BJ (cell line): ENCODE measurements around the gene CYP24A1. TPM values are rescaled to one million over a fixed set of nuclear protein-coding genes. Genes with fewer than 3 reads are reported as not detected.

Experiments
- CTCF ChIA-PET: fragments of 350-600 bp; formaldehyde crosslinking; extraction: SDS; loops from one replicate; lab custom pipeline; 2021; ENCODE audit warnings: antibody characterized with exemption, inconsistent platforms; lab: Yijun Ruan, JAX
- POLR2A ChIA-PET: fragments of 300-600 bp; sonication (Branson Sonifier 250); formaldehyde crosslinking; extraction: SDS; loops from one replicate; lab custom pipeline; 2021; ENCODE audit warnings: antibody characterized with exemption; lab: Charles Lee
- DNase-seq: peaks from one replicate; pipeline ENCODE4 v3.0.0-alpha.2; 2011; ENCODE audit warnings: low read depth
- H3K27me3 ChIP-seq: 2 replicates; pipeline ENCODE4 v1.6.0; 2011; ENCODE audit warnings: low read length; ENCODE audit not compliant: control insufficient read depth, insufficient read depth
- H3K36me3 ChIP-seq: 2 replicates; pipeline ENCODE4 v1.5.1; 2011; ENCODE audit warnings: low read length; ENCODE audit not compliant: control insufficient read depth, insufficient read depth
- H3K4me3 ChIP-seq: 2 replicates; pipeline ENCODE4 v1.5.1; 2011; ENCODE audit warnings: low read depth, mild to moderate bottlenecking, control low read depth, low read length
- CTCF ChIP-seq: IDR thresholded peaks from 2 replicates; pipeline ENCODE4 v1.5.1; 2011; ENCODE audit warnings: low read depth, mild to moderate bottlenecking, control low read depth, inconsistent platforms, low read length, moderate library complexity; ENCODE audit not compliant: insufficient read depth
- polyA plus RNA-seq: library from polyadenylated mRNA; depleted of rRNA; stranded (reverse); fragments of >200 nt; gene quantifications from 2 replicates; pipeline ENCODE4 v1.2.3, GENCODE V29; 2011

The CYP24A1 gene
- polyA plus RNA-seq, 1 experiment, result 0.10 TPM

- no peaks in the 10 kb centered on the region for H3K36me3 ChIP-seq
- TF ChIP-seq CTCF, result no peak
- H3K27me3 ChIP-seq, result no peaks in the 10 kb centered on the region
- POLR2A ChIA-PET, result no interaction called here
- CTCF ChIA-PET, result no interaction called here
- DNase-seq, result no peak
- H3K4me3 ChIP-seq, result no peak overlapping the region
Measured at GRCh38 chr20:54153041-54153327, 20.8 kb downstream of the CYP24A1 start.

- TF ChIP-seq CTCF, result no peak
- Histone ChIP-seq H3K36me3 (no peaks in the 10 kb centered on the region), H3K4me3 (no peak overlapping the region), H3K27me3 (no peaks in the 10 kb centered on the region)
- POLR2A ChIA-PET, result no interaction called here
- CTCF ChIA-PET, result no interaction called here
- DNase-seq, result no peak
Measured at GRCh38 chr20:54152227-54153040, 21.4 kb downstream of the CYP24A1 start.

GRCh38 chr20:54151511-54152226 lies 22.1 kb downstream of the CYP24A1 start:
- H3K27me3 ChIP-seq, result no peaks in the 10 kb centered on the region
- POLR2A ChIA-PET, result no interaction called here
- no peaks in the 10 kb centered on the region for H3K36me3 ChIP-seq
- CTCF ChIA-PET, result no interaction called here
- no peak for TF ChIP-seq CTCF
- H3K4me3 ChIP-seq, result no peak overlapping the region
- no peak for DNase-seq

GRCh38 chr20:54151075-54151439 lies 22.7 kb downstream of the CYP24A1 start:
- no peak for TF ChIP-seq CTCF
- CTCF ChIA-PET, result no interaction called here
- POLR2A ChIA-PET, result no interaction called here
- no peaks in the 10 kb centered on the region for H3K36me3 ChIP-seq
- H3K27me3 ChIP-seq, result no peaks in the 10 kb centered on the region
- no peak for DNase-seq
- H3K4me3 ChIP-seq, result no peak overlapping the region

DNA sequence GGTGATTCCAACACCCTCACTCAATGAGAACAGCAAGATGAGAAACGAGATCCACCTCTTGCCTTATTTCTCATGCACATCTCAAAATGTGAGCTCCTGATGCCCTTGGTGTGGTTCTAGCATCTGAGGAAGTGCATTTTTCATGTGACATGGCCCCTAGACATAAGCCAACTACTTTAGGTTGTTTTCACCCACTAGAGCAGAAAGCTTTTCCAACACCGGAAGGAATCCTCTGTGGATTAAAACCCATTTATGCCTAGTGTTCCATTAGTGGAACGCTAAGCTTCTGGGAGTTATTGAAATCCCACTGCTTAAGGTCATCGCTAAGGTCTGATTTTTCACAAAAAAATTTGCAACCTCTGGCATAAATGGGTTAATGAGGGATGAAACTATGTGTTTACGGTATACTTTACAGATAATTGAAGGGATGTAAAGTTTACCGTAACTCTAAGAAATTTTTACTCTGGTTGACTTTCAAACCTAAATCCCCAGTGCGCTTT lies 24.0 kb downstream of the CYP24A1 start:
- POLR2A ChIA-PET, result no interaction called here
- H3K4me3 ChIP-seq, result no peak overlapping the region
- H3K27me3 ChIP-seq, result no peaks in the 10 kb centered on the region
- TF ChIP-seq CTCF, result no peak
- no peaks in the 10 kb centered on the region for H3K36me3 ChIP-seq
- DNase-seq, result no peak
- CTCF ChIA-PET, result interaction anchor here (0.7 to 1.6 kb wide), 3 partner anchors 46 to 53 kb away, joined by 3 to 4 read pairs (median 4); no protein-coding TSS in a partner anchor
